ENCODE data around the gene TTC34.

Gene TTC34

DNA sequence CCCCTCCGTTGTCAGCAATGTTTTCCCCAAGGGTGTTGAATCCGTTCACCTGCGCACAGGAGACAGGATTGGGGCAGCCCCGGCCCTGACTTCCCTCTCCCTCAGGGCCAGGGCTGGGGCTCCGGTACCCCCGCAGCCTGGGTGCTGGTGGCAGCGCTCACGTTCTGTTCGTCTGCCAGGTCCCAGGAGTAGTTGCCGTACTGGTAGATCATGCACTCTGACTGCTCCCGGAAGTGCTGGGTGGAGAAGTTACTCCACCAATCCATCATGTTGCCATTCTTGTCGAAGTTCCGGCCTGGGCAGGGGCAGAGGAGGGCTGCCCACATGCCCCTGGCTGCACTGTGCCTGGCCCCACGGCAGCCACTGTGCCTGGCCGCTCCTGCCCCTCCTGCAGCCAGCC lies 208.8 kb downstream of the TTC34 start:
- DNase-seq (ENCODE audit: low read depth, low spot score), result no peak

DNA sequence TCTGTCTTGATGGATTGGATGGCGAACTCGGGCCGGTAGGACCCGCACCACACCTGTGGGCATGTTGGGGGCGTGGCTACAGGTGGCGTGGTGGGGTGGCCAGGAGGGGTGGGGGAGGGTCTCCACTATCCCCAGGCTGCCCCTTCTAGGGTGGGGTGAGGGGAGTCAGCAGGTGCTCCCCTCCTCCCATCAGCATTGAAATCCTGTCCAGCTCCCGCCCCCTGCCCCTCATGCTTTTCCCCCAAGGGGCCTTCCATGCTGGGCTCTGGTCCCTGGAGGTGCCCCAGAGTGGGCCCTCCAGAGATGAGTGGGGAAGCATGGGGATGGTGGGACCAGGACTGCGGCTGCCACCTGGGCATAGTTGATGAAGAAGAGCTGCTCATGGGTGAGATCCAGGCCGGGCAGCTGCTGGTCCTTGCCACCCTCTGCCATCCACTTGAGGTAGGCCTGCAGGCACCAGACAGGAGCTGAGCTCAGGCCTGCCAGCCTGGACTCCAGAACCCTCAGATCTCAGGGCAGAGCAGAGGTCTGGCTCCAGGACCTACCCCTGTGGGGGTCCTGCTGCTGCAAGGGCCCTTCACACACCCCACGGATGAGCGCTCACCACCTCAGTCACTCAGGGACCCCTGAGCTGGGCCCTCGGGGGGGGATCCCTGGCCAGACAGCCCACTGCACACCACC lies 209.8 kb downstream of the TTC34 start:
- DNase-seq (ENCODE audit: low read depth, low spot score), result no peak

- DNase-seq (ENCODE audit: low read depth, low spot score), result no peak
These were observed 210.3 kb downstream of the TTC34 start for GRCh38 chr1:2591233-2591580.

GRCh38 chr1:2590233-2591141 lies 211.0 kb downstream of the TTC34 start:
- DNase-seq (ENCODE audit: low read depth, low spot score), result no peak

DNA sequence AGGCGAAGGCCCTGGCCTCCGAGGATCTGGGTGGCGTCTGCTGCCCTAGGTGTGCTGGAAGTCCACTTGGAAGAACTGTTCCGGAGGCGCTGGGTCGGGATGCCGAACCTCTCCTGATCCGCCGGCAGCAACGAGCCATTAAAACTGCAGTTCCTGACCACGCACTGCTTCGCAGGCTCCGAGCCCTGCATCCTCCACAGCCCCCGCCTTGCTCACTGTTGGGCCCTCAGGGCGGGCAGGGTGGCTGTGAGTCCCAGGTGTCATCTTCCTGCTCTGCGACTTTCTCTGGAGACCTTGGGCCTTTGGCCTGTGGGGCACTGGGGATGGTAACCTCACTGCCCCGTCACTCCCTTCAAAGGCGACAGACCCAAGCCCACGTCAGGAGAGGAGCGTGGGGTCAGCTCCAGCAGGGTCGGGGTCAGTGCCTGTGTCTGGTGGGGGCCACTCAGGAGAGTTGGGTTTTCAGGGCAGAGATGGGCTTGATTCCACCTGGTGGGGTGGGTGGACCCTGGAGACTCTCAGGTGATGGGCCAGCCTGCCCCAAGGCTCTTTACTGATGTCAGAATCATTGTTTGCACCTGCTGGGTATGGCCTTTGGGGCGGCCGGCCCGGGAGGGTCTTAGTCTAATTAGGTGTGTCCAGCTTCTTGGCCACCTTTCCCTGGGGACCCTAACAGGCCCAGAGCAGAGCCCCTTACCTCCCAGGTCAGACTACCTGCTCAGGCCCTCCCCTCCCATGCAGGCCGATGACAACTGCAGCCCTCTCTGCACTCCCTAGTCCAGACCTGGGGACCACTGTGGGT lies 211.9 kb downstream of the TTC34 start:
- no peak for DNase-seq (ENCODE audit: low read depth, low spot score)

GRCh38 chr1:2588661-2589430 lies 212.6 kb downstream of the TTC34 start:
- no peak for DNase-seq (ENCODE audit: low read depth, low spot score)

DNA sequence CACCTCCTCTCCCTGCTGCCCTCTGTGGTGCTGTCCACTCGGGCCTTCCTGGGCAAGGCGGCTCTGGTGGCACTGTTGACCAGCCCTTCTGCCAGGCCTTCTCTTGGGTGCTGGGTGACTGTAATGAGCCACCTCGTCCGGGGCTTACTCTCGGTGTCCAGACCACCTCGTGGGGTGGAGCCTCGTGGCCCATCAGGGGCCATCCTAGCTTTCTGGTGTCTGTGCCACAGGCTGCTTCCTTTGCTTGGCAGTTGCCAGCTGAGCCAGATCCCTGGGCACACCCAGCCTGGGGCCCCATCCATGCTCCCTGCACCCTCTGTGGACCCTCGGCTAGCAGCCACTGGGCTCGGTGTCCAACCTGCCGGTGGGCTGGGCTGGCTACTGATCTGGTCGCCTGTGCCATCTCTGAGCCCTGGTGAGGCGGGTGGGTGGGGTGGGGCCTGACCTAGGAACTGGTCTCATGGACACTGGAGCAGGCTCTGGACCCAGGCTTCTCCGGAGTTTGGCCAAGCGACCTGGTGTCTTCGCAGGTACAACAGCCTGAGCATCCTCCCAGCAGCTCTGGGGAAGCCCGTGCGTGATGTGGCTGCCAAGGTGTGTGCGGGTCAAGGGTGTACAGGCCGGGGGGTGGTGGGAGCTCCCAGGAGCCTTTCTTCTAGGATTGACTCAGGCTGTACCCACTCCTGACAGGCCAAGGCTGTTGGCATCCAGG lies 213.5 kb downstream of the TTC34 start:
- DNase-seq (ENCODE audit: low read depth, low spot score), result no peak

GRCh38 chr1:2587071-2587859 lies 214.2 kb downstream of the TTC34 start:
- DNase-seq (ENCODE audit: low read depth, low spot score), result no peak

DNA sequence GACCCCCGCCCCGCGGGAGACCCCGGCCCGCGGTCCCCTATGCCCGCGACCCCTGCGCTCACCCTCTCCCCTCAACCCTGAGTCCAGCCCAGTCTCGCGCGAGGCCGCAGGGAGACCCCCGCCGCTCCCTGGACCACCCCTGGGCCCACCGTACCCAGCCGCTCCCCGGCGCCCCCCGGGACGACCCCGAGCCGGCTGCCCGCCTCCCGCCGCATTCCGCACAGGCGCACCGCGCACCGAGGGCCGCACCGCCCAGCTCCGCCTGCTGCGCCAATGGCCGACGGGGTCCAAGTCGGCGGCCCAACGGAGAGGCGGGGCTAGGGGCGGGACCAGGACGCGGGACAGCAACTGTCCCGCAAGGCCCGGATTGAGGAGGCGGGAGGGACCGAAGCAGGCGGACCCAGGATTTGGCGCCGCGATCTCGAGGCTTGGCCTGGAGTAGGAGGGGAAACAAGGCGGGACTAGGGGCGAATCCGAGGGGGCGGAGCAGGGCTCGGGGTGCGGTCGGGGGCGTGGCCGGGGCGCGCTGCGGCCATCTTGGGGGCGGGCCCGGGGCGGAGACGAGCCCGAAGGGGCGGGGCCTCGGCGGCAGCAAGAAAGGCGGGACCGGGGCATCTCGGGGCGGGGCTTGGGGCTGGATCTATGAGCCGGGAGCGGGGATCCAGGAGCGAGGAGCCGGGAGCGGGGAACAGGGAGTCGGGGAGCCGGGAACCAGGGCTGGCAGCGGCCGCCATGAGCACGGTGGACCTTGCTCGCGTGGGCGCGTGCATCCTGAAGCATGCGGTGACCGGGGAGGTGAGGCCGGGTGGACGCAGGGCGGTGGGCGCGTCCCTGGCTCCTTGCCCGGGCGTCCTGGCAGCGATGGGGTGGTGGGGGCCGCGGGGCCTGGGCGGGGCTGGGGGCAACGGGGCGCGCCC lies 215.1 kb downstream of the TTC34 start, which contains the start of gene PRXL2B:
PRXL2B (plus strand) TSS at position 624 of the 917 bp plus-strand sequence; CDS start at position 733, 109 bp downstream.
- peak; percentile 89 for DNase-seq (ENCODE audit: low read depth, low spot score)

All from activated CD4-positive, CD25-positive, alpha-beta regulatory T cell treated with anti-CD3 and anti-CD28 coated beads, Interleukin-2, amount 50 U/mL, for 16 hours (primary cell).